Measurements from ENCODE around the gene CCDC54. TPM values are rescaled to one million over a fixed set of nuclear protein-coding genes. Genes with fewer than 3 reads are reported as not detected.

The CCDC54 gene
- total RNA-seq, 1 experiment from 2014 or later, result not detected

DNA sequence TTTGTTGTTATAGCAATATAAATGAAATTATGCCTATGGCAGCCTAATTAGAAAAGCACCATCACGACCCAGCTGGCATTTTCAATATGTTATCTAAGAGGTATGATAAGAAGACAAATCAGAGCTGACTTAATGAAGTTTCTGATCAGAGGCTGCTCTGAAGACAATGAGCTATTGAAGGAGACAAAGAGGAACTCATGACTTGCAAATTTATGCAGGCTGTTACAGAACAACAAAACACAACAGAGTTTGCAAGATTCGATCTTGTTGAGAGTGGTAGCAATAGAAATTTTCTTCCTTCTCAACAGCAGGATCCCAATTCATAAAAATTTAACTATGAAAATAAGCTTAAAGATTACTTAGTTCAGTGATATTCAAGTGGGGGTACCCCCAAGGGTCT is 7.7 kb downstream of the CCDC54 start:
- Histone ChIP-seq H2BK5ac (ENCODE audit: insufficient read length, low read length) (no peak overlapping the region), H3K79me2 (ENCODE audit: insufficient read depth, low read length) (no peaks in the 10 kb centered on the region), H3K9me3 (ENCODE audit: control insufficient read depth, low read depth, low read length) (no peaks in the 10 kb centered on the region), H3K4me1 (ENCODE audit: insufficient read depth, low read length) (peaks cover 11% of the 10 kb centered on the region), H3K27me3 (ENCODE audit: insufficient read depth, low read length) (no peaks in the 10 kb centered on the region), H3K23ac (ENCODE audit: insufficient read length, low read depth, low read length) (no peak overlapping the region), H4K91ac (ENCODE audit: insufficient read length, low read depth, low read length) (no peak overlapping the region), H2BK15ac (ENCODE audit: low read depth, low read length) (no peak overlapping the region), H2BK20ac (ENCODE audit: low read depth, low read length, poor library complexity, severe bottlenecking) (no peak overlapping the region), H3K27ac (ENCODE audit: insufficient read length, low read depth, low read length) (peak overlapping the region; percentile 51), H3K56ac (ENCODE audit: insufficient read length, low read depth, low read length) (no peak overlapping the region), H3K23me2 (ENCODE audit: insufficient read length, low read depth, low read length, poor library complexity, severe bottlenecking) (no peaks in the 10 kb centered on the region), H4K20me1 (ENCODE audit: control insufficient read depth, insufficient read depth, insufficient read length) (no peaks in the 10 kb centered on the region), H3K4me2 (ENCODE audit: insufficient read depth, insufficient read length, low read length) (peak overlapping the region; percentile 18), H2AK5ac (ENCODE audit: insufficient read length, low read length) (no peak overlapping the region), H2BK12ac (ENCODE audit: insufficient read length, low read depth, low read length) (no peak overlapping the region), H3K18ac (ENCODE audit: insufficient read length, low read depth, low read length) (no peak overlapping the region), H3K14ac (ENCODE audit: insufficient read depth, low read length) (no peak overlapping the region), H3K79me1 (ENCODE audit: insufficient read depth, low read depth, low read length, poor library complexity, severe bottlenecking) (no peaks in the 10 kb centered on the region), H3K9ac (ENCODE audit: extremely low read depth, insufficient read length, low read length) (no peak overlapping the region), H3K4ac (ENCODE audit: low read depth, low read length) (no peak overlapping the region), H4K5ac (ENCODE audit: insufficient read length, low read depth, low read length) (no peak overlapping the region), H2AFZ (ENCODE audit: low read length) (no peak overlapping the region), H3T11ph (ENCODE audit: low read length) (no peak overlapping the region), H4K8ac (replicated peaks; ENCODE audit: insufficient read length, low read depth, low read length) (no peak overlapping the region), H2BK120ac (ENCODE audit: low read depth, low read length, poor library complexity, severe bottlenecking) (no peak overlapping the region)
- Mint-ChIP-seq H3K4me1 (peaks cover 42 to 43% of the 10 kb centered on the region in 2 experiments), H3K9me3 (no peaks in the 10 kb centered on the region; a peak in 1 of 5 replicates), H3K4me3 (no peak overlapping the region), H3K36me3 (ENCODE audit: insufficient read depth in 1 of 3, low read depth in 3 of 3) (no peaks in the 10 kb centered on the region), H3K27ac (peak overlapping the region in 1 of 3 experiments; percentile 93; a peak in 2 of 7 replicates), H3K27me3 (ENCODE audit: low read depth) (no peaks in the 10 kb centered on the region)
- no CpG with 5 or more reads among the region's 2 CpGs for WGBS (ENCODE audit: extremely low coverage, insufficient read length, low lambda C conversion rate)
- TF ChIP-seq CTCF (conservative IDR thresholded peaks at IDR 0.05), result no peak
- DNase-seq, result no peak

Measured in H9 (cell line).